Measurements from ENCODE around the gene GLIPR2. TPM values are rescaled to one million over a fixed set of nuclear protein-coding genes. Genes with fewer than 3 reads are reported as not detected.

The GLIPR2 gene
- total RNA-seq, 4 donors from 2014 or later: 52.8 to 76.8 (median 59.8) TPM

GRCh38 chr9:36150574-36151315 lies 14.2 kb downstream of the GLIPR2 start:
- peaks cover 0 to 5% (median 0%) of the 10 kb centered on the region in 3 donors for H3K9me3 ChIP-seq
- no peak for ATAC-seq
- WGBS, 2 donors (ENCODE audit: low coverage in 1 of 2): 51 to 61% methylated on average over 2 of the region's 4 CpGs
- peaks cover 0 to 36% of the 10 kb centered on the region in 2 donors for H3K36me3 ChIP-seq
- TF ChIP-seq EP300 (IDR thresholded peaks at IDR 0.05) (no peak), POLR2AphosphoS5 (IDR thresholded peaks at IDR 0.05) (no peak), POLR2A (IDR thresholded peaks at IDR 0.05) (no peak)
- TF ChIP-seq, protein P1, sequence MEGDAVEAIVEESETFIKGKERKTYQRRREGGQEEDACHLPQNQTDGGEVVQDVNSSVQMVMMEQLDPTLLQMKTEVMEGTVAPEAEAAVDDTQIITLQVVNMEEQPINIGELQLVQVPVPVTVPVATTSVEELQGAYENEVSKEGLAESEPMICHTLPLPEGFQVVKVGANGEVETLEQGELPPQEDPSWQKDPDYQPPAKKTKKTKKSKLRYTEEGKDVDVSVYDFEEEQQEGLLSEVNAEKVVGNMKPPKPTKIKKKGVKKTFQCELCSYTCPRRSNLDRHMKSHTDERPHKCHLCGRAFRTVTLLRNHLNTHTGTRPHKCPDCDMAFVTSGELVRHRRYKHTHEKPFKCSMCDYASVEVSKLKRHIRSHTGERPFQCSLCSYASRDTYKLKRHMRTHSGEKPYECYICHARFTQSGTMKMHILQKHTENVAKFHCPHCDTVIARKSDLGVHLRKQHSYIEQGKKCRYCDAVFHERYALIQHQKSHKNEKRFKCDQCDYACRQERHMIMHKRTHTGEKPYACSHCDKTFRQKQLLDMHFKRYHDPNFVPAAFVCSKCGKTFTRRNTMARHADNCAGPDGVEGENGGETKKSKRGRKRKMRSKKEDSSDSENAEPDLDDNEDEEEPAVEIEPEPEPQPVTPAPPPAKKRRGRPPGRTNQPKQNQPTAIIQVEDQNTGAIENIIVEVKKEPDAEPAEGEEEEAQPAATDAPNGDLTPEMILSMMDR (IDR thresholded peaks at IDR 0.05): no peak
- H3K27me3 ChIP-seq: no peaks in the 10 kb centered on the region
- peak overlapping the region in 3 of 4 donors; percentile 85 to 89 (median 87) for H3K27ac ChIP-seq
- peaks cover 5 to 96% (median 52%) of the 10 kb centered on the region in 3 donors for H3K4me1 ChIP-seq
- H3K4me3 ChIP-seq: no peak overlapping the region

DNA sequence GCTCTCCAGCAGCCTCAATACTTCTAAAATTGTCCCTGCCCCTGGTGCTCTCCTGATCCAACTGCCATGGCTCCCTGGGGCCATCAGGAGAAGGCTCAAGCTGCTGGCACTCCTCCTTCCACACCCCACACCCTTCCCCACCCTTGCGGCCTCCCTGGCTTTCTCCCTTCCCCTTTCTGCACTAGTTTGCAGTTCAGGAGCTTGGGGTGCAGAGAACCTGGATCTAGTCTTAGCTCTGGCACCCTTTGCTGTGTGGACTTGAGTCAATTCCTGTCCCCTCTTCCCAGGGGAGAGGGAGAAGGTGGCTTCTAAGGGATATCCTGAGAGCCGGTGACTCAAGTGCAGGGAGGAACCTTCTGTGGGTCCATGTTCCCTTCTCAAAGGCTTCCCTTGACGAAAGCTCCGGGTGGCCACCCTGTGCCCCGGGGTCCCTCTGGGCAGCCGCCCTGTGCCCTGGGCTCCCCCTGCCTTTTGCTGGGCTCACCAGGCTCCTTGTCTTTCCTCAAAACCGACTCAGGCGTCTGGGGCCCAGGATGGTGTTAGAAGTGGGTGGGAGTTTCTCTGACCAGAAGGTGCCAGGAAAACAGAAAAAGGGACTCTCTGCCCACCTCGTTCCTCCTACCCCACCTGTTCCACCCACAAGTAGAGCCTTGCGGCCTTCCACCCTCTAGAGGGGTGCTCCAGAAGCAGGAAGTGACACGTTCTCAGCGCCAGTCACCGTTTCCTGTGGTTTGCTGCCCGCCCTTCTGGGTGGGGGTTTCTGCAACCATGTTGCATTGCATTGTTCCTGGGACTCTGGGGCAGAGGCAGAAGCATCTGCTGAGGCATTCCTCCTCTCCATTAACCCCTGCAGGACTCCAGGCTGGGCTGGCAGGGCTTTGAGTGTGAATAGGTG lies 15.0 kb downstream of the GLIPR2 start:
- WGBS, 2 donors (ENCODE audit: low coverage in 1 of 2): 58% methylated on average over 4 of the region's 14 CpGs; no CpG with 5 or more reads in 1 of the 2 donors
- Histone ChIP-seq H3K36me3 (peaks cover 0 to 37% of the 10 kb centered on the region in 2 donors), H3K27ac (peak overlapping the region; percentile 16 to 89 (median 86)), H3K4me1 (peaks cover 5 to 91% (median 52%) of the 10 kb centered on the region in 3 donors), H3K4me3 (no peak overlapping the region), H3K27me3 (no peaks in the 10 kb centered on the region), H3K9me3 (no peaks in the 10 kb centered on the region)
- ATAC-seq: peak; percentile 15
- TF ChIP-seq POLR2A (IDR thresholded peaks at IDR 0.05) (peak in 1 of 2 donors; percentile 17), POLR2AphosphoS5 (IDR thresholded peaks at IDR 0.05) (peak; percentile 9), EP300 (IDR thresholded peaks at IDR 0.05) (no peak)
- TF ChIP-seq, protein P1 (IDR thresholded peaks at IDR 0.05): no peak

- TF ChIP-seq POLR2AphosphoS5 (IDR thresholded peaks at IDR 0.05) (no peak), POLR2A (IDR thresholded peaks at IDR 0.05) (no peak), EP300 (IDR thresholded peaks at IDR 0.05) (no peak)
- TF ChIP-seq, protein P1 (IDR thresholded peaks at IDR 0.05): no peak
- no peaks in the 10 kb centered on the region for H3K27me3 ChIP-seq
- no peak for ATAC-seq
- peak overlapping the region; percentile 40 to 89 (median 84) for H3K27ac ChIP-seq
- H3K4me1 ChIP-seq: peaks cover 5 to 82% (median 48%) of the 10 kb centered on the region in 3 donors
- 57 to 76% methylated on average over 3 to 10 of the region's 10 CpGs for WGBS, 2 donors (ENCODE audit: low coverage in 1 of 2)
- no peak overlapping the region for H3K4me3 ChIP-seq
- H3K36me3 ChIP-seq: peaks cover 0 to 41% of the 10 kb centered on the region in 2 donors
- H3K9me3 ChIP-seq: no peaks in the 10 kb centered on the region
Measured at GRCh38 chr9:36152741-36153438, 16.4 kb downstream of the GLIPR2 start.

GRCh38 chr9:36153746-36154145 lies 17.2 kb downstream of the GLIPR2 start:
- H3K4me3 ChIP-seq: no peak overlapping the region
- H3K4me1 ChIP-seq: peaks cover 5 to 82% (median 48%) of the 10 kb centered on the region in 3 donors
- ATAC-seq: no peak
- WGBS, 2 donors (ENCODE audit: low coverage in 1 of 2): 68 to 70% methylated on average over 3 to 8 of the region's 9 CpGs
- no peak for TF ChIP-seq POLR2A (IDR thresholded peaks at IDR 0.05)
- no peak for TF ChIP-seq EP300 (IDR thresholded peaks at IDR 0.05)
- no peak for TF ChIP-seq POLR2AphosphoS5 (IDR thresholded peaks at IDR 0.05)
- TF ChIP-seq, protein P1 (IDR thresholded peaks at IDR 0.05): no peak
- peaks cover 0 to 40% of the 10 kb centered on the region in 2 donors for H3K36me3 ChIP-seq
- H3K9me3 ChIP-seq: no peaks in the 10 kb centered on the region
- H3K27me3 ChIP-seq: no peaks in the 10 kb centered on the region
- peak overlapping the region; percentile 82 to 89 (median 86) for H3K27ac ChIP-seq
